K562 (cell line): ENCODE results near the gene PRR7. TPM values are rescaled to one million over a fixed set of nuclear protein-coding genes. Genes with fewer than 3 reads are reported as not detected.

Source experiments
- CBX3 ChIP-seq, 2 experiments: IDR thresholded peaks; 1 replicate in 1 of 2; 2 replicates in 1 of 2; pipeline ENCODE4 v1.6.1; 2012; ENCODE audit warnings: inconsistent platforms in 2 of 2, low read length in 2 of 2, borderline replicate concordance in 1 of 2, control low read depth in 1 of 2
- EGR1 ChIP-seq: fragments of 450-650 bp; conservative IDR thresholded peaks from 2 replicates; pipeline ENCODE4 v1.6.1; 2017; ENCODE audit warnings: mild to moderate bottlenecking
- ETV1 ChIP-seq: fragments of 450-650 bp; conservative IDR thresholded peaks from 2 replicates; pipeline ENCODE4 v1.6.1; 2016; ENCODE audit warnings: missing genetic modification characterization, control low read depth, low read depth, missing compliant biosample characterization
- KAT7 ChIP-seq: sonication (generic); formaldehyde crosslinking; IDR thresholded peaks from 2 replicates; pipeline ENCODE4 v1.8.0; 2022; ENCODE audit warnings: missing genetic modification reagents, mild to moderate bottlenecking, borderline replicate concordance
- KLF13 ChIP-seq: fragments of 450-650 bp; IDR thresholded peaks from 2 replicates; pipeline ENCODE4 v1.6.1; 2016; ENCODE audit warnings: missing genetic modification characterization, low read depth, mild to moderate bottlenecking, missing compliant biosample characterization, moderate library complexity, borderline replicate concordance
- MYC ChIP-seq, 2 experiments: fragments of 250-450 bp in 1 of 2; sonication (Bioruptor Pico) in 1 of 2; IDR thresholded peaks; 2 replicates each; pipeline versions ENCODE4 v1.5.1 to v1.6.1; 2012 to 2021; ENCODE audit warnings: low read depth in 2 of 2, borderline replicate concordance in 1 of 2, improper control_type of control experiment in 1 of 2, low read length in 1 of 2, mild to moderate bottlenecking in 1 of 2, moderate library complexity in 1 of 2
- NCOA6 ChIP-seq: fragments of 450-650 bp; IDR thresholded peaks from 2 replicates; pipeline ENCODE4 v1.6.1; 2017; ENCODE audit warnings: mild to moderate bottlenecking
- NFIC ChIP-seq: fragments of 450-650 bp; IDR thresholded peaks from 2 replicates; pipeline ENCODE4 v1.6.1; 2017; ENCODE audit warnings: mild to moderate bottlenecking, inconsistent platforms
- PHF20 ChIP-seq: fragments of 450-650 bp; IDR thresholded peaks from 2 replicates; pipeline ENCODE4 v1.6.1; 2018; ENCODE audit not compliant: partially characterized antibody
- POLR3A ChIP-seq: IDR thresholded peaks from 2 replicates; pipeline ENCODE4 v1.6.1; 2011; ENCODE audit warnings: borderline replicate concordance, mild to moderate bottlenecking, moderate library complexity; ENCODE audit not compliant: insufficient read length, insufficient read depth; ENCODE audit errors: extremely low read depth
- RAD21 ChIP-seq, 2 experiments: fragments of 250-450 bp in 1 of 2; fragments of 450-650 bp in 1 of 2; sonication (Bioruptor Pico) in 1 of 2; formaldehyde crosslinking in 1 of 2; IDR thresholded peaks in 1 of 2; conservative IDR thresholded peaks in 1 of 2; 2 replicates each; pipeline versions ENCODE4 v1.4.0 to v1.8.0; 2020 to 2022; ENCODE audit warnings: mild to moderate bottlenecking in 2 of 2, moderate library complexity in 1 of 2
- RBM39 ChIP-seq: fragments of 200-400 bp; formaldehyde crosslinking; optimal IDR thresholded peaks from 2 replicates; pipeline ENCODE3; 2018; ENCODE audit warnings: low read depth, low read length
- TAF9B ChIP-seq: fragments of 450-650 bp; IDR thresholded peaks from 2 replicates; pipeline ENCODE4 v1.6.1; 2018; ENCODE audit warnings: mild to moderate bottlenecking; ENCODE audit not compliant: partially characterized antibody
- ZBTB8A ChIP-seq: fragments of 450-650 bp; IDR thresholded peaks from 2 replicates; pipeline ENCODE4 v1.6.1; 2018; ENCODE audit warnings: mild to moderate bottlenecking, moderate library complexity; ENCODE audit not compliant: partially characterized antibody
- ZNF124 ChIP-seq: sonication (generic); formaldehyde crosslinking; IDR thresholded peaks from 2 replicates; pipeline ENCODE4 v1.8.1; 2022; ENCODE audit warnings: missing genetic modification reagents
- ZNF324 ChIP-seq: fragments of 250-450 bp; sonication (Bioruptor Pico); IDR thresholded peaks from 2 replicates; pipeline ENCODE4 v1.4.0; 2020; ENCODE audit warnings: mild to moderate bottlenecking
- ZNF586 ChIP-seq: fragments of 450-650 bp; formaldehyde crosslinking; conservative IDR thresholded peaks from 2 replicates; pipeline ENCODE4 v1.4.0; 2020; ENCODE audit warnings: mild to moderate bottlenecking, moderate library complexity
- polyA plus RNA-seq, 8 experiments: library from polyadenylated mRNA; depleted of rRNA in 4 of 8; stranded (reverse) in 5 of 8; unstranded in 3 of 8; fragments of >200 nt; fragmentation: Nextera tagmentation in 2 of 8; fragmentation: Illumina TruSeq in 1 of 8; extraction: Ambion mirVana in 2 of 8; extraction: Trizol in 1 of 8; gene quantifications; 2 replicates each; pipeline versions ENCODE4 v1.2.1 to v1.2.3, GENCODE V29; 2011 to 2014; ENCODE audit warnings: inconsistent platforms in 1 of 8, missing spikeins in 1 of 8
- total RNA-seq, 7 experiments: library from RNA; depleted of rRNA in 6 of 7; stranded (reverse); fragments of >200 nt in 6 of 7; fragmentation: Illumina TruSeq in 2 of 7; extraction: Trizol in 2 of 7; gene quantifications; 2 replicates each; pipeline versions ENCODE4 v1.2.1 to v1.2.3, GENCODE V29; 2011 to 2021; ENCODE audit warnings: low replicate concordance in 1 of 7
- TF ChIP-seq, protein P1 (sequence below): fragments of 250-450 bp; sonication (Bioruptor Pico); IDR thresholded peaks from 2 replicates; pipeline ENCODE4 v1.8.0; 2022; ENCODE audit warnings: moderate library complexity, mild to moderate bottlenecking, inconsistent platforms
- TF ChIP-seq, protein P2 (sequence below), 2 experiments: fragments of 250-450 bp in 1 of 2; fragments of 450-650 bp in 1 of 2; sonication (Bioruptor Pico) in 1 of 2; IDR thresholded peaks; 2 replicates each; pipeline versions ENCODE4 v1.6.1 to v1.8.0; 2016 to 2021; ENCODE audit warnings: mild to moderate bottlenecking in 2 of 2, moderate library complexity in 2 of 2, missing compliant biosample characterization in 1 of 2, missing genetic modification characterization in 1 of 2
- TF ChIP-seq, protein P3 (sequence below): fragments of 250-450 bp; sonication (Bioruptor Pico); IDR thresholded peaks from 2 replicates; pipeline ENCODE4 v1.8.0; 2022; ENCODE audit warnings: inconsistent platforms, mild to moderate bottlenecking, moderate library complexity, borderline replicate concordance
- TF ChIP-seq, protein P4 (sequence below): fragments of 250-450 bp; sonication (Bioruptor Pico); IDR thresholded peaks from 2 replicates; pipeline ENCODE4 v1.5.0; 2020; ENCODE audit warnings: mild to moderate bottlenecking
- TF ChIP-seq, protein P5 (sequence below): fragments of 450-650 bp; IDR thresholded peaks from 2 replicates; pipeline ENCODE4 v1.6.1; 2017; ENCODE audit warnings: mild to moderate bottlenecking, moderate library complexity

Gene PRR7
- total and polyA plus RNA-seq, 9 of the 15 experiments (the other 6 are each of a cell fraction or from before 2014, with no cell fraction given): 0.80 to 11.3 (median 10.4) TPM; not detected in 4

DNA sequence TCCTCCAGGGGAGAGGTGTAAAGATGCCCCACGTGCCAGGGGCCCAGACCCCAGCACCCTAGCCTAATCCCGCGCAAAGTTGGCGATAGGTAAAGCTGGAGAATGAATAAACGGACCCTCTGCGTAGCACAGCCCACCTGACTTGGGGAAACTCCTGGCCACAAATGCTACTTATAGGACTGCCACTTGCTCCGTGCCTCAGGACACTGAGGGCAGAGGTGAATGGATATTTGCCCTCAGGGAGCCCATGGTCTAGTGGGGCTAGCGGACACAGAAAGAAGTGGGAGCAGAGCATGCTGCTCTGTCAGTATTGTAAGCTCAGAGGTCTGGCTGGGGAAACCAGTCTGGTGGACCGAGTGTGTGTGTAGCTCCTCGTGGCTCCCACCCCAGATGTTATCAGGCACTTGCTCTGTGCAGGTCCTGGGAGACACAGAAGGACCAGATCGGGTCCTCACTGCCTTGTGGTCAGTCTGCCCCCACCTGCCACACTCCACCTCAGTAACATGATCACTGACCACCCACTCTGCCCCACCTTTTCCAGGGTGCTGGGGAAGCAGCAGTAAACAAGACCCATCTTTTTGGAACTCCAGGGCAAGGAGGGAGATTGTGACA, 19.3 kb upstream of the PRR7 start (continued):
- TF ChIP-seq PHF20 (peak; percentile 31), ZBTB8A (no peak), NFIC (0 out of 2 replicates have a peak, but pooled peaks have one; percentile 3), ETV1 (no peak), KLF13 (tag) (no peak), CBX3 (IDR thresholded peaks at IDR 0.05; ENCODE audit: borderline replicate concordance in 1 of 2, low read length in 2 of 2) (no peak), POLR3A (no peak), EGR1 (no peak), ZNF124 (no peak), RAD21 (CRISPR knock-in tag; conservative IDR thresholded peaks at IDR 0.05 in 1 of 2, IDR thresholded peaks at IDR 0.05 in 1 of 2) (no peak), ZNF324 (CRISPR knock-in tag) (no peak), NCOA6 (no peak), TAF9B (no peak), RBM39 (no peak), MYC (IDR thresholded peaks at IDR 0.05; ENCODE audit: low read depth, low read length) (peak; percentile 88), MYC (CRISPR knock-in tag; IDR thresholded peaks at IDR 0.05; ENCODE audit: borderline replicate concordance, low read depth) (no peak), ZNF586 (CRISPR knock-in tag) (no peak), KAT7 (peak; percentile 77; the same call in 1 of the 2 replicates)
- TF ChIP-seq, protein P1, sequence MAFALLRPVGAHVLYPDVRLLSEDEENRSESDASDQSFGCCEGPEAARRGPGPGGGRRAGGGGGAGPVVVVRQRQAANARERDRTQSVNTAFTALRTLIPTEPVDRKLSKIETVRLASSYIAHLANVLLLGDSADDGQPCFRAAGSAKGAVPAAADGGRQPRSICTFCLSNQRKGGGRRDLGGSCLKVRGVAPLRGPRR (CRISPR knock-in tag): no peak
- TF ChIP-seq, protein P2, sequence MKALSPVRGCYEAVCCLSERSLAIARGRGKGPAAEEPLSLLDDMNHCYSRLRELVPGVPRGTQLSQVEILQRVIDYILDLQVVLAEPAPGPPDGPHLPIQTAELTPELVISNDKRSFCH (CRISPR knock-in tag; IDR thresholded peaks at IDR 0.05): no peak
- TF ChIP-seq, protein P2 (tag; IDR thresholded peaks at IDR 0.05): 0 out of 2 replicates have a peak, but pooled peaks have one; percentile 4
- TF ChIP-seq, protein P3, sequence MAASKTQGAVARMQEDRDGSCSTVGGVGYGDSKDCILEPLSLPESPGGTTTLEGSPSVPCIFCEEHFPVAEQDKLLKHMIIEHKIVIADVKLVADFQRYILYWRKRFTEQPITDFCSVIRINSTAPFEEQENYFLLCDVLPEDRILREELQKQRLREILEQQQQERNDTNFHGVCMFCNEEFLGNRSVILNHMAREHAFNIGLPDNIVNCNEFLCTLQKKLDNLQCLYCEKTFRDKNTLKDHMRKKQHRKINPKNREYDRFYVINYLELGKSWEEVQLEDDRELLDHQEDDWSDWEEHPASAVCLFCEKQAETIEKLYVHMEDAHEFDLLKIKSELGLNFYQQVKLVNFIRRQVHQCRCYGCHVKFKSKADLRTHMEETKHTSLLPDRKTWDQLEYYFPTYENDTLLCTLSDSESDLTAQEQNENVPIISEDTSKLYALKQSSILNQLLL: no peak
- TF ChIP-seq, protein P4, sequence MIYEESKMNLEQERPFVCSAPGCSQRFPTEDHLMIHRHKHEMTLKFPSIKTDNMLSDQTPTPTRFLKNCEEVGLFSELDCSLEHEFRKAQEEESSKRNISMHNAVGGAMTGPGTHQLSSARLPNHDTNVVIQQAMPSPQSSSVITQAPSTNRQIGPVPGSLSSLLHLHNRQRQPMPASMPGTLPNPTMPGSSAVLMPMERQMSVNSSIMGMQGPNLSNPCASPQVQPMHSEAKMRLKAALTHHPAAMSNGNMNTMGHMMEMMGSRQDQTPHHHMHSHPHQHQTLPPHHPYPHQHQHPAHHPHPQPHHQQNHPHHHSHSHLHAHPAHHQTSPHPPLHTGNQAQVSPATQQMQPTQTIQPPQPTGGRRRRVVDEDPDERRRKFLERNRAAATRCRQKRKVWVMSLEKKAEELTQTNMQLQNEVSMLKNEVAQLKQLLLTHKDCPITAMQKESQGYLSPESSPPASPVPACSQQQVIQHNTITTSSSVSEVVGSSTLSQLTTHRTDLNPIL (CRISPR knock-in tag): no peak
- TF ChIP-seq, protein P5, sequence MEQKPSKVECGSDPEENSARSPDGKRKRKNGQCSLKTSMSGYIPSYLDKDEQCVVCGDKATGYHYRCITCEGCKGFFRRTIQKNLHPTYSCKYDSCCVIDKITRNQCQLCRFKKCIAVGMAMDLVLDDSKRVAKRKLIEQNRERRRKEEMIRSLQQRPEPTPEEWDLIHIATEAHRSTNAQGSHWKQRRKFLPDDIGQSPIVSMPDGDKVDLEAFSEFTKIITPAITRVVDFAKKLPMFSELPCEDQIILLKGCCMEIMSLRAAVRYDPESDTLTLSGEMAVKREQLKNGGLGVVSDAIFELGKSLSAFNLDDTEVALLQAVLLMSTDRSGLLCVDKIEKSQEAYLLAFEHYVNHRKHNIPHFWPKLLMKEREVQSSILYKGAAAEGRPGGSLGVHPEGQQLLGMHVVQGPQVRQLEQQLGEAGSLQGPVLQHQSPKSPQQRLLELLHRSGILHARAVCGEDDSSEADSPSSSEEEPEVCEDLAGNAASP: no peak
